K562 (cell line): ENCODE measurements around the gene PLD3. TPM values are rescaled to one million over a fixed set of nuclear protein-coding genes. Genes with fewer than 3 reads are reported as not detected.

Experiments used
- ARID4B ChIP-seq: sonication (generic); formaldehyde crosslinking; IDR thresholded peaks from 2 replicates; pipeline ENCODE4 v1.8.0; 2022; ENCODE audit warnings: mild to moderate bottlenecking, missing genetic modification reagents
- BCL6 ChIP-seq: fragments of 250-450 bp; sonication (Bioruptor Pico); IDR thresholded peaks from 2 replicates; pipeline ENCODE4 v1.4.0; 2020
- DPF2 ChIP-seq: fragments of 450-650 bp; IDR thresholded peaks from 2 replicates; pipeline ENCODE4 v1.6.1; 2016
- E2F3 ChIP-seq: fragments of 250-450 bp; sonication (Bioruptor Pico); IDR thresholded peaks from 2 replicates; pipeline ENCODE4 v1.4.0; 2020; ENCODE audit warnings: mild to moderate bottlenecking
- EZH2 ChIP-seq: IDR thresholded peaks from 2 replicates; pipeline ENCODE4 v1.6.1; 2012; ENCODE audit warnings: low read depth, mild to moderate bottlenecking, inconsistent platforms, low read length, borderline replicate concordance
- FOXJ3 ChIP-seq: sonication (generic); formaldehyde crosslinking; IDR thresholded peaks from 2 replicates; pipeline ENCODE4 v1.4.0; 2020; ENCODE audit warnings: mild to moderate bottlenecking, missing genetic modification reagents
- IFI16 ChIP-seq: fragments of 250-450 bp; sonication (Bioruptor Pico); IDR thresholded peaks from 2 replicates; pipeline ENCODE4 v2.1.2; 2022; ENCODE audit warnings: mild to moderate bottlenecking, inconsistent platforms
- JUNB ChIP-seq: fragments of 450-650 bp; formaldehyde crosslinking; conservative IDR thresholded peaks from 2 replicates; pipeline ENCODE4 v1.4.0; 2020; ENCODE audit warnings: mild to moderate bottlenecking
- KHSRP ChIP-seq: fragments of 450-650 bp; IDR thresholded peaks from 2 replicates; pipeline ENCODE4 v1.6.1; 2017
- KLF6 ChIP-seq: fragments of 250-450 bp; sonication (Bioruptor Pico); IDR thresholded peaks from 2 replicates; pipeline ENCODE4 v1.4.0; 2020; ENCODE audit warnings: mild to moderate bottlenecking, moderate library complexity, borderline replicate concordance
- MCM2 ChIP-seq: fragments of 450-650 bp; IDR thresholded peaks from 2 replicates; pipeline ENCODE4 v1.6.1; 2017; ENCODE audit warnings: low read depth, mild to moderate bottlenecking
- MXI1 ChIP-seq: IDR thresholded peaks from 2 replicates; pipeline ENCODE4 v1.6.1; 2011; ENCODE audit warnings: low read depth, mild to moderate bottlenecking, improper control_type of control experiment, low read length
- SAFB2 ChIP-seq: fragments of 200-400 bp; formaldehyde crosslinking; IDR thresholded peaks from 2 replicates; pipeline ENCODE4 v1.6.1; 2018; ENCODE audit warnings: borderline replicate concordance, low read length, low read depth, moderate library complexity; ENCODE audit not compliant: severe bottlenecking
- SIN3A ChIP-seq, 2 experiments: fragments of 150-350 bp in 1 of 2; IDR thresholded peaks; 2 replicates each; pipeline ENCODE4 v1.6.1; 2011 to 2016; ENCODE audit warnings: borderline replicate concordance in 2 of 2, low read depth in 2 of 2, low read length in 2 of 2, mild to moderate bottlenecking in 2 of 2, moderate library complexity in 2 of 2; ENCODE audit not compliant: control insufficient read depth in 1 of 2
- SP1 ChIP-seq: sonication (generic); formaldehyde crosslinking; IDR thresholded peaks from 2 replicates; pipeline ENCODE4 v1.8.1; 2022; ENCODE audit warnings: mild to moderate bottlenecking, missing genetic modification reagents
- SREBF1 ChIP-seq: fragments of 150-350 bp; IDR thresholded peaks from 2 replicates; pipeline ENCODE4 v1.6.1; 2014; ENCODE audit warnings: antibody characterized with exemption, low read depth, low read length, borderline replicate concordance
- WHSC1 ChIP-seq: IDR thresholded peaks from one replicate; pipeline ENCODE4 v1.6.1; 2012; ENCODE audit warnings: low read length, control low read depth, inconsistent platforms
- ZBED1 ChIP-seq: IDR thresholded peaks from 2 replicates; pipeline ENCODE4 v1.6.1; 2014
- ZFP1 ChIP-seq: fragments of 450-650 bp; formaldehyde crosslinking; IDR thresholded peaks from 2 replicates; pipeline ENCODE4 v1.4.0; 2020; ENCODE audit warnings: mild to moderate bottlenecking, mixed read lengths
- ZNF263 ChIP-seq: sonication (generic); formaldehyde crosslinking; IDR thresholded peaks from 2 replicates; pipeline ENCODE4 v1.8.0; 2022; ENCODE audit warnings: mild to moderate bottlenecking, missing genetic modification reagents, borderline replicate concordance
- ZNF57 ChIP-seq: fragments of 450-650 bp; formaldehyde crosslinking; IDR thresholded peaks from 2 replicates; pipeline ENCODE4 v1.4.0; 2020; ENCODE audit warnings: mild to moderate bottlenecking, moderate library complexity
- ZNF780A ChIP-seq: fragments of 250-450 bp; sonication (Bioruptor Pico); IDR thresholded peaks from 2 replicates; pipeline ENCODE4 v1.5.0; 2021; ENCODE audit warnings: mild to moderate bottlenecking
- ZNF79 ChIP-seq: fragments of 250-450 bp; sonication (Bioruptor Pico); IDR thresholded peaks from 2 replicates; pipeline ENCODE4 v1.4.0; 2020; ENCODE audit warnings: low read depth, mild to moderate bottlenecking, moderate library complexity
- polyA plus RNA-seq, 8 experiments: library from polyadenylated mRNA; depleted of rRNA in 4 of 8; stranded (reverse) in 5 of 8; unstranded in 3 of 8; fragments of >200 nt; fragmentation: Nextera tagmentation in 2 of 8; fragmentation: Illumina TruSeq in 1 of 8; extraction: Ambion mirVana in 2 of 8; extraction: Trizol in 1 of 8; gene quantifications; 2 replicates each; pipeline versions ENCODE4 v1.2.1 to v1.2.3, GENCODE V29; 2011 to 2014; ENCODE audit warnings: inconsistent platforms in 1 of 8, missing spikeins in 1 of 8
- total RNA-seq, 7 experiments: library from RNA; depleted of rRNA in 6 of 7; stranded (reverse); fragments of >200 nt in 6 of 7; fragmentation: Illumina TruSeq in 2 of 7; extraction: Trizol in 2 of 7; gene quantifications; 2 replicates each; pipeline versions ENCODE4 v1.2.1 to v1.2.3, GENCODE V29; 2011 to 2021; ENCODE audit warnings: low replicate concordance in 1 of 7
- TF ChIP-seq, protein P1 (sequence below): fragments of 450-650 bp; IDR thresholded peaks from 2 replicates; pipeline ENCODE4 v1.6.1; 2016; ENCODE audit warnings: missing biosample characterization, missing genetic modification characterization
- TF ChIP-seq, protein P2 (sequence below): fragments of 250-450 bp; sonication (Bioruptor Pico); IDR thresholded peaks from 2 replicates; pipeline ENCODE4 v1.9.0; 2021; ENCODE audit warnings: mild to moderate bottlenecking

The PLD3 gene
- total and polyA plus RNA-seq, 9 of the 15 experiments (the other 6 are each of a cell fraction or from before 2014, with no cell fraction given), result 2.3 to 128 (median 72.7) TPM

DNA sequence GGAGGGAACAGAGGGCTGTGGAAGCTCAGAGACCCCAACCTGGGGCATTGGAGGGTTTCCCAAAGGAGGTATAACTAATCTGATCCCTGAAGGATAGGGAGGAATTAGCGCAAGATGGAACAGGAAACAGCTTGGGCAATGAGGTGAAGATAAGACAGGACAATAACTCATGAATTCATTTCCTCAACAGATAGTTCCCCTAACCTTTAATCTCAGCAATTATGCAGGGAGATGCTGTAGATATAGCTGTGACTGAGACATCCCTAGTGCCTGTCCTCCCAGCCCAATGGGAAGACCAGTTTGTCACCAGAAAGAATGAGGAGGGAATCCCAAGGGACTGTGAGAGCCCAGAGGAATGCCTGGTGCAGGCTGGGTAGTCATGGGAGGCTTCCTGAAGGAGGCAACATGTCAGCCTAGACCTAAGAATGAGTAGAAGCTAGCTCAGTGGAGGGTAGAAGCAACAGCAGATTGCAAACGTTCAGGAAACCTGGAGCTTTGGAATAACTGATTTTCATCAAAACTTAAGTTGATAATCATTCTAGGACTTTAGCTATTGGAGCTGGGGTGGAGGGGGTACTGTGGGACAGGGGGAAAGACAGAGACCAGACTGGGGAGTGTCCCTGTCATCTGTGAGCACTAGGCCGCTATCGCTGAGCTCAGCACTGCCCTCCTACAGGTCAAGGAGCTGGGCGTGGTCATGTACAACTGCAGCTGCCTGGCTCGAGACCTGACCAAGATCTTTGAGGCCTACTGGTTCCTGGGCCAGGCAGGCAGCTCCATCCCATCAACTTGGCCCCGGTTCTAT, 22.7 kb downstream of the PLD3 start (continued):
- TF ChIP-seq EZH2 (no peak), SP1 (CRISPR knock-in tag) (0 out of 2 replicates have a peak, but pooled peaks have one; percentile 49), KHSRP (no peak), ZNF79 (CRISPR knock-in tag) (no peak), KLF6 (CRISPR knock-in tag) (no peak), BCL6 (CRISPR knock-in tag) (no peak), FOXJ3 (CRISPR knock-in tag) (no peak), MXI1 (no peak), ARID4B (no peak), ZNF780A (CRISPR knock-in tag) (no peak), ZBED1 (no peak), ZNF263 (no peak), SIN3A (IDR thresholded peaks at IDR 0.05; ENCODE audit: borderline replicate concordance in 2 of 2, control insufficient read depth in 1 of 2, low read depth in 2 of 2, low read length in 2 of 2) (peak in 1 of 2 experiments; percentile 57; a peak in 1 of 4 replicates), IFI16 (CRISPR knock-in tag) (no peak), ZFP1 (CRISPR knock-in tag) (no peak), WHSC1 (no peak), E2F3 (CRISPR knock-in tag) (no peak), SREBF1 (no peak), DPF2 (no peak), MCM2 (no peak), SAFB2 (no peak), ZNF57 (no peak), JUNB (CRISPR knock-in tag) (no peak)
- TF ChIP-seq, protein P1, sequence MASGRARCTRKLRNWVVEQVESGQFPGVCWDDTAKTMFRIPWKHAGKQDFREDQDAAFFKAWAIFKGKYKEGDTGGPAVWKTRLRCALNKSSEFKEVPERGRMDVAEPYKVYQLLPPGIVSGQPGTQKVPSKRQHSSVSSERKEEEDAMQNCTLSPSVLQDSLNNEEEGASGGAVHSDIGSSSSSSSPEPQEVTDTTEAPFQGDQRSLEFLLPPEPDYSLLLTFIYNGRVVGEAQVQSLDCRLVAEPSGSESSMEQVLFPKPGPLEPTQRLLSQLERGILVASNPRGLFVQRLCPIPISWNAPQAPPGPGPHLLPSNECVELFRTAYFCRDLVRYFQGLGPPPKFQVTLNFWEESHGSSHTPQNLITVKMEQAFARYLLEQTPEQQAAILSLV (tag), result no peak
- TF ChIP-seq, protein P2, sequence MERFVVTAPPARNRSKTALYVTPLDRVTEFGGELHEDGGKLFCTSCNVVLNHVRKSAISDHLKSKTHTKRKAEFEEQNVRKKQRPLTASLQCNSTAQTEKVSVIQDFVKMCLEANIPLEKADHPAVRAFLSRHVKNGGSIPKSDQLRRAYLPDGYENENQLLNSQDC (CRISPR knock-in tag), result no peak
